ENCODE measurements around the gene ZNF865. TPM values are rescaled to one million over a fixed set of nuclear protein-coding genes. Genes with fewer than 3 reads are reported as not detected.

Gene ZNF865
- total RNA-seq, 2 experiments from 2014 or later = 3.0 to 11.3 TPM

GRCh38 chr19:55636723-55637122, 31.3 kb downstream of the ZNF865 start:
- no peak for DNase-seq (ENCODE audit: low spot score)
- CTCF ChIA-PET (ENCODE audit: unreplicated experiment) = no interaction called here
- peaks cover 7% of the 10 kb centered on the region; the same call in 1 of the 2 replicates for H3K36me3 ChIP-seq (ENCODE audit: insufficient read depth, low read length)
- H3K9me3 ChIP-seq (ENCODE audit: low read length) = no peaks in the 10 kb centered on the region
- H2AFZ ChIP-seq (ENCODE audit: low read length) = no peak overlapping the region
- H3K79me2 ChIP-seq (ENCODE audit: insufficient read depth, low read depth, low read length) = peaks cover 31% of the 10 kb centered on the region
- H3K27ac ChIP-seq (ENCODE audit: low read depth, low read length, poor library complexity, severe bottlenecking) = no peak overlapping the region
- intact Hi-C loops (cut with micrococcal nuclease; ENCODE audit: unreplicated experiment) = no loop called here
- peak overlapping the region; percentile 98 for H3K4me3 ChIP-seq (ENCODE audit: low read depth, low read length, poor library complexity, severe bottlenecking)
- no peaks in the 10 kb centered on the region for H4K20me1 ChIP-seq (ENCODE audit: insufficient read depth, low read length)
- no peaks in the 10 kb centered on the region for H3K9me2 ChIP-seq (ENCODE audit: insufficient read depth, low read length)
- no peak for TF ChIP-seq EZH2phosphoT487 (IDR thresholded peaks at IDR 0.05; ENCODE audit: borderline replicate concordance, low read depth, low read length)
- TF ChIP-seq, protein P1, sequence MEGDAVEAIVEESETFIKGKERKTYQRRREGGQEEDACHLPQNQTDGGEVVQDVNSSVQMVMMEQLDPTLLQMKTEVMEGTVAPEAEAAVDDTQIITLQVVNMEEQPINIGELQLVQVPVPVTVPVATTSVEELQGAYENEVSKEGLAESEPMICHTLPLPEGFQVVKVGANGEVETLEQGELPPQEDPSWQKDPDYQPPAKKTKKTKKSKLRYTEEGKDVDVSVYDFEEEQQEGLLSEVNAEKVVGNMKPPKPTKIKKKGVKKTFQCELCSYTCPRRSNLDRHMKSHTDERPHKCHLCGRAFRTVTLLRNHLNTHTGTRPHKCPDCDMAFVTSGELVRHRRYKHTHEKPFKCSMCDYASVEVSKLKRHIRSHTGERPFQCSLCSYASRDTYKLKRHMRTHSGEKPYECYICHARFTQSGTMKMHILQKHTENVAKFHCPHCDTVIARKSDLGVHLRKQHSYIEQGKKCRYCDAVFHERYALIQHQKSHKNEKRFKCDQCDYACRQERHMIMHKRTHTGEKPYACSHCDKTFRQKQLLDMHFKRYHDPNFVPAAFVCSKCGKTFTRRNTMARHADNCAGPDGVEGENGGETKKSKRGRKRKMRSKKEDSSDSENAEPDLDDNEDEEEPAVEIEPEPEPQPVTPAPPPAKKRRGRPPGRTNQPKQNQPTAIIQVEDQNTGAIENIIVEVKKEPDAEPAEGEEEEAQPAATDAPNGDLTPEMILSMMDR (conservative IDR thresholded peaks at IDR 0.05; ENCODE audit: low read length) = no peak
- H3K4me1 ChIP-seq (ENCODE audit: insufficient read depth, low read length, poor library complexity, severe bottlenecking) = peaks cover 57% of the 10 kb centered on the region
- peak overlapping the region; percentile 100 for H3K4me2 ChIP-seq (ENCODE audit: low read length)
- POLR2A ChIA-PET = no interaction called here
- BruUV-seq (replicated peaks) = no TSS peak

- Histone ChIP-seq H3K27ac (ENCODE audit: low read depth, low read length, poor library complexity, severe bottlenecking) (no peak overlapping the region), H3K9me2 (ENCODE audit: insufficient read depth, low read length) (no peaks in the 10 kb centered on the region), H3K4me1 (ENCODE audit: insufficient read depth, low read length, poor library complexity, severe bottlenecking) (peaks cover 53% of the 10 kb centered on the region), H2AFZ (ENCODE audit: low read length) (no peak overlapping the region), H3K79me2 (ENCODE audit: insufficient read depth, low read depth, low read length) (peaks cover 39% of the 10 kb centered on the region), H3K4me2 (ENCODE audit: low read length) (peak overlapping the region; percentile 24), H3K9me3 (ENCODE audit: low read length) (no peaks in the 10 kb centered on the region), H3K36me3 (ENCODE audit: insufficient read depth, low read length) (peaks cover 7% of the 10 kb centered on the region; the same call in 1 of the 2 replicates), H4K20me1 (ENCODE audit: insufficient read depth, low read length) (no peaks in the 10 kb centered on the region), H3K4me3 (ENCODE audit: low read depth, low read length, poor library complexity, severe bottlenecking) (no peak overlapping the region)
- intact Hi-C loops (cut with micrococcal nuclease; ENCODE audit: unreplicated experiment) = no loop called here
- CTCF ChIA-PET (ENCODE audit: unreplicated experiment) = interaction anchor here (0.6 kb wide), 1 partner anchor 13 kb away, joined by 3 read pairs; the partner anchor contains the start of gene ZNF784
- no peak for DNase-seq (ENCODE audit: low spot score)
- BruUV-seq (replicated peaks) = no TSS peak
- TF ChIP-seq, protein P1 (conservative IDR thresholded peaks at IDR 0.05; ENCODE audit: low read length) = no peak
- TF ChIP-seq EZH2phosphoT487 (IDR thresholded peaks at IDR 0.05; ENCODE audit: borderline replicate concordance, low read depth, low read length) = no peak
- POLR2A ChIA-PET = no interaction called here
Observed at GRCh38 chr19:55637534-55637933, 32.1 kb downstream of the ZNF865 start.

DNA sequence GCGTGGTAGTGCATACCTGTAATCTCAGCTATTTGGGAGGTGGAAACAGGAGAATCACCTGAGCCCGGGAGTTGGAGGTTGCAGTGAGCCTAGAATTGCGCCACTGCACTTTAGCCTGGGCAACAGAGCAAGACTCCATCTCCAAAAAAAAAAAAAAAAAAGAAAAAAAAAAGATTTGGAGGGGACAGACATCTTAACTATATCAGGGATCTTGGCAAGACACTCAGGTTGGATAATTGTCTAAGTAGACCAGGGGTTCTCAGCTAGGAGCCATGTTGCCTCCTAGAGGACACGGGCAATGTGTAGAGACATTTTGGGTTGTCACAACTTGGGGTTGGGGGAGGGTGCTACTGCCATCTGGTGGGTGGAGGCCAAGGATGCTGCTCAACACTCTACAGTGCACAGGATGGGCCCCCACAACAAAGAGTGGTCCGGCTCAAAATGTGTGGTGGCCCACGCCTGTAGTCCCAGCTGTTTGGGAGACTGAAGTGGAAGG, 33.5 kb downstream of the ZNF865 start:
- DNase-seq (ENCODE audit: low spot score) = peak; percentile 88
- Histone ChIP-seq H3K79me2 (ENCODE audit: insufficient read depth, low read depth, low read length) (peaks cover 47% of the 10 kb centered on the region), H3K4me2 (ENCODE audit: low read length) (peak overlapping the region; percentile 89)

More for the DNA sequence above, 33.5 kb downstream of the ZNF865 start:
- Histone ChIP-seq H4K20me1 (ENCODE audit: insufficient read depth, low read length) (no peaks in the 10 kb centered on the region), H3K27ac (ENCODE audit: low read depth, low read length, poor library complexity, severe bottlenecking) (peak overlapping the region; percentile 86), H3K4me1 (ENCODE audit: insufficient read depth, low read length, poor library complexity, severe bottlenecking) (peaks cover 57% of the 10 kb centered on the region), H3K9me3 (ENCODE audit: low read length) (no peaks in the 10 kb centered on the region), H2AFZ (ENCODE audit: low read length) (no peak overlapping the region), H3K4me3 (ENCODE audit: low read depth, low read length, poor library complexity, severe bottlenecking) (peak overlapping the region; percentile 39), H3K9me2 (ENCODE audit: insufficient read depth, low read length) (no peaks in the 10 kb centered on the region), H3K36me3 (ENCODE audit: insufficient read depth, low read length) (peaks cover 9% of the 10 kb centered on the region)
- TF ChIP-seq, protein P1 (conservative IDR thresholded peaks at IDR 0.05; ENCODE audit: low read length) = peak; percentile 87
- TF ChIP-seq EZH2phosphoT487 (IDR thresholded peaks at IDR 0.05; ENCODE audit: borderline replicate concordance, low read depth, low read length) = no peak
- ChIA-PET POLR2A (interaction anchor here (0.7 kb wide), 1 partner anchor 231 kb away, joined by 6 read pairs; the partner anchor contains the start of gene UBE2S), CTCF (ENCODE audit: unreplicated experiment) (no interaction called here)
- BruUV-seq (replicated peaks) = no TSS peak
- intact Hi-C loops (cut with micrococcal nuclease; ENCODE audit: unreplicated experiment) = no loop called here

Measured in OCI-LY7 (cell line).